Spinal cord (tissue), 10 donors: Measurements from ENCODE around the gene CDRT4. TPM values are rescaled to one million over a fixed set of nuclear protein-coding genes. Genes with fewer than 3 reads are reported as not detected.
A peak's percentile ranks its signal among the peaks of the same experiment; 100 is the strongest.

Source experiments
- DNase-seq, 6 donors: peaks; one replicate each; pipeline versions ENCODE4 v3.0.0 to v3.0.0-alpha.2; 2013 to 2015; ENCODE audit warnings: low spot score in 6 of 6, low read depth in 4 of 6
- H3K27ac ChIP-seq: one replicate; pipeline ENCODE4 v1.5.1; 2013; ENCODE audit warnings: low read depth, low read length, control low read depth
- H3K27me3 ChIP-seq: one replicate; pipeline ENCODE4 v1.6.1; 2013; ENCODE audit warnings: low read length; ENCODE audit not compliant: control insufficient read depth, insufficient read depth
- H3K36me3 ChIP-seq: one replicate; pipeline ENCODE4 v1.6.1; 2013; ENCODE audit warnings: low read length; ENCODE audit not compliant: control insufficient read depth, insufficient read depth
- H3K4me1 ChIP-seq: one replicate; pipeline ENCODE4 v1.6.1; 2013; ENCODE audit warnings: low read length; ENCODE audit not compliant: control insufficient read depth, insufficient read depth
- H3K4me3 ChIP-seq: one replicate; pipeline ENCODE4 v1.5.1; 2013; ENCODE audit warnings: low read depth, low read length, control low read depth
- H3K9me3 ChIP-seq: one replicate; pipeline ENCODE4 v1.6.1; 2013; ENCODE audit warnings: low read length; ENCODE audit not compliant: control insufficient read depth, insufficient read depth
- WGBS: methylation state at CpG from one replicate; pipeline ENCODE4 v1.1.5; 2013; ENCODE audit warnings: missing lambda C conversion rate; ENCODE audit not compliant: insufficient coverage; 5-methylcytosine and 5-hydroxymethylcytosine counted together
- polyA plus RNA-seq, 2 donors: library from polyadenylated mRNA; unstranded; fragments of 120-200 nt; gene quantifications; one replicate each; pipeline ENCODE4 v1.2.1, GENCODE V29; 2013; ENCODE audit not compliant: insufficient read length in 2 of 2
- total RNA-seq, 2 donors: library from RNA; depleted of rRNA in 1 of 2; stranded (reverse); fragments of 120-200 nt in 1 of 2; fragments of >200 nt in 1 of 2; gene quantifications; one replicate each; pipeline versions ENCODE4 v1.2.3 to v1.2.4, GENCODE V29; 2013 to 2014
- donor health status: healthy.

The CDRT4 gene
- total and polyA plus RNA-seq, 4 donors: 2.0 to 17.2 (median 4.8) TPM

DNA sequence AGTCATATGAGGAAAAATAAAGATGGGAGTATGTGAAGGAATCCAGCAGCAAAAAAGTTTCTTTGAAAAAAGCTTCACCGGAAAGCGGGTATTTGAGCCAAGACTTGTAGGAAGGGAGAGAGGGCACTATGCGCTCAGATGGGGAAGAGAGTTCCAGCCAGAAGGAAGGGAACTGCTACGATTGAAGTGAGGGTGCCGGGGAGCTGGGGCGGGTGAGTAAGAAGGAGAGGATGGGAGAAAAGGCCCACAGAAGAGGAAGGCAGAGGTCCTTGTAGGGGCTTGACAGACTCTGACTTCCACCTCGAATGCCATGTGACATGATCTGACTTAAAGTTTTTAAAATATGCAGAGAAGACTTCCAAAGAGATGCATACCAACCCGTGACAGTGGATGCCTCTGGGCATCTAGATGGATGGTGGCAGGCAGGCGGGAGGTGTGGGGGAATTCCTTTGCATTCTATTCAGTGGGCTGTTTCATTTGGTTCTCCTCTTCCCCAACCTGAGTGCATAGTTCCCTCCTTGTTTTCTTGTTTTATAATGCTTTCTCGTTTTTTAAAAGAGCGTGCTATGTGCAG is 44.9 kb downstream of the CDRT4 start:
- 85% methylated on average over 7 of the region's 11 CpGs for WGBS

DNA sequence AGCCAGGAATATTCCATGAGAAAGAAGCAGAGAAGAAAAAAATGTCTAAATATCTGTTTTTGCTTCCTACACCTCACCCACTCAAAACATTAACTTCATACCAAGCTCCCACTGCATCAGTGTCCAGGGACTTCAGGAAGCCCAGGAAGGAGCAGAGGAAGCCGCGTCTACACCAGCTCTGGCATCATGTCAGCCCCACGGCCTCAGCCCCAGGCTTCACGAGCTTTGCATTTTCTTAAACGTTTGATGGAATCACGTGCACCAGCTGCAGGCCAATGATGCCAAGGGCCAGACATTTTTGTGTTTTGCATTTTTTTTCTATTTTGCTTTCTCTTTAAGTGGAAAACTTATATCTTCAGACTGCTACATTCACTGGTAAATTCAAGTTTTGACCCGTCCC is 48.6 kb downstream of the CDRT4 start:
- WGBS: 91% methylated on average over 6 of the region's 7 CpGs
- Histone ChIP-seq H3K36me3 (no peaks in the 10 kb centered on the region), H3K27me3 (no peaks in the 10 kb centered on the region), H3K4me1 (no peaks in the 10 kb centered on the region), H3K4me3 (no peak overlapping the region), H3K27ac (no peak overlapping the region), H3K9me3 (no peaks in the 10 kb centered on the region)
- no peak for DNase-seq

More for the DNA sequence above, 44.9 kb downstream of the CDRT4 start:
- H3K36me3 ChIP-seq: no peaks in the 10 kb centered on the region
- no peaks in the 10 kb centered on the region for H3K4me1 ChIP-seq
- no peak for DNase-seq
- no peaks in the 10 kb centered on the region for H3K27me3 ChIP-seq
- H3K9me3 ChIP-seq: no peaks in the 10 kb centered on the region
- H3K4me3 ChIP-seq: no peak overlapping the region
- no peak overlapping the region for H3K27ac ChIP-seq

DNA sequence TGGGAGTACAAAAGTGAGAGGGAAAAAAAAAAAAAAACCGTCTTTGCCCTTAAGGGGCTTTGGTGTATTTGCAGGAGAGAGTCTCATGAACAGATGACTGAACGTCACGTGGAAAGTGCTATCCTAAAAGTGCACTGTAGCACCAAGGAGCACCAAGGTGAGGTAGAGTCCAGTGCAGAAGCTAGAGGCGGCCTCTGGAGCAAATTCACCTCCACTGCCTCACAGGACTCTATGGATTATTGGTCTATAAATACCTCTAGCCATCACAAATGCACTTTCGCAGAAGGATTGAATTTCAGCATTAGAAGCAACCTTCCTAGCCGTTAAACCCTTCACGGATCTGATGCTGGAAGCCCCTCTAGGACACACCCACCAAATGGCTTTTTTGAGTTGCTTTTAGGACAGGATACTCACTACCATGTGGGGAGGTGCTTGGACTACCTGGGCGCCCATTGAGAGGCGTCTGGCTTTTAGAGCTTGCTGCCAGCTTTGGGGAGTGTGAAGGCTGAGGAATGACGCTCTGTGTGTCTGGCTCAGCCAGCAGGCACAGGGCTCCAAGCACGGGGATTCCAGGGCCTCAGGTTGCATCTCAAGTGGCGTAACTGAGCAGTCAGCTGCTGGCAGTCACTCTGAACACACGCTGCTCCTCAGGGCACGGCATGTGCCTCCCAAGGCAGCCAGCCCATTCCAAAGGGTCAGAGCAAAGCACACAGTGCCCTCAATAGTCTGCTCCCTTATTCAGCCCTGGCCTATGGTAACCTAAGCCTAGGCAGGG is 52.7 kb downstream of the CDRT4 start:
- 85% methylated on average over 12 of the region's 14 CpGs for WGBS
- Histone ChIP-seq H3K27me3 (no peaks in the 10 kb centered on the region), H3K36me3 (no peaks in the 10 kb centered on the region), H3K9me3 (no peaks in the 10 kb centered on the region), H3K4me3 (no peak overlapping the region), H3K4me1 (peaks cover 6% of the 10 kb centered on the region), H3K27ac (no peak overlapping the region)
- no peak for DNase-seq

DNA sequence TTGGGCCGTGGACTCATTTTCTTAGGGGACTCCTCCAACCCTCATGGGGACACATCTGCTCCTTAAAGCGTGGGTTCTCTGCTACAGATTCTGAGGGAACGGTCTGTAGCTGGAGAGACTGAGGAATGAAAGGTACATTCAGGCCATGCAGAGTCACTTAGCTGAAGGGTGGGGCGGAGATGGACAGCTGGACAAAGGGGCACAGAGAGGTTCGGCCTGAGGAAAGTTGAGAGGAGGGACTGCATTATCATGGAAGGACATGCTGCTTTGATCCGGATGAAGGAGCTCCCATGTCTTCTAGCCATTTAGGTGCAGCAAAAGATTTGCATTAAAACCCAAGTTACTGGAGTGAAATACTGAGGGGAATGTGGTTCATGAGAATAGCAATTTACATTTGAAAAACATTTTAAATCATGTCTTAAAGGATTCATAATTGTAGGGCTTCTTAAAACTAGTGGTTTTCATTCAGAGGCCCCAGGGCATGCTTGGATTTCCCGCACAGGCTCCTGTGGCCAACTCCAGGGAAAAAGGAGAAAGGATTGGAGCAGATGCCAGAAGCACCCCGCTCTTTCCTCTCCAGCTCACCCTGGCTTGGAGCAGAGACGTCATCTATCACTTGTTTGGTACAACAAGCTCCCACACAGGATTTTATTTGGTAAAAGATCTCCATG is 54.2 kb downstream of the CDRT4 start:
- WGBS: 83% methylated on average over 4 of the region's 9 CpGs
- no peak overlapping the region for H3K27ac ChIP-seq
- H3K27me3 ChIP-seq: no peaks in the 10 kb centered on the region
- H3K4me3 ChIP-seq: no peak overlapping the region
- no peak for DNase-seq
- H3K36me3 ChIP-seq: no peaks in the 10 kb centered on the region
- peaks cover 11% of the 10 kb centered on the region for H3K4me1 ChIP-seq
- H3K9me3 ChIP-seq: no peaks in the 10 kb centered on the region

DNA sequence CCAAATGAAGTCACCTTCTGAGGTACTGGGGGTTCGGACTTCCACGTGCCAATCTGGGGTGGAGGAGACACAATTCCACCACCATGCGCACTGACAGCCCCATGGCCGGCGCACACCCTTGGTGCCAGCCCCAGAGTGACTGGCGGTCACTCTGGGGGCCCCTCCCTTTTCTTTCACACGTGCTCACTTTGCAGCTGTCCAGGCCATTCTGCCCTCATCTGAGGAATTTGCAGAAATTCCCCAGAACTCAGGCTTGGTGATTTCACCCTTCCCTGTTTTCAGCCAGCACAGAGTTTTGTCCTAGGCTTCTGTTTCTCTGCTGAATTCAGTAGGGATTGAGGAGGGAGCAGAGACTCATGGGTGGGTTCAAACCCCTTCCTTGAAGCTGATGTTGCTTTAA is 54.8 kb downstream of the CDRT4 start:
- DNase-seq: no peak
- 84% methylated on average over 7 of the region's 7 CpGs for WGBS
- no peak overlapping the region for H3K27ac ChIP-seq
- H3K4me1 ChIP-seq: peaks cover 11% of the 10 kb centered on the region
- no peaks in the 10 kb centered on the region for H3K36me3 ChIP-seq
- H3K4me3 ChIP-seq: no peak overlapping the region
- no peaks in the 10 kb centered on the region for H3K9me3 ChIP-seq
- H3K27me3 ChIP-seq: no peaks in the 10 kb centered on the region

DNA sequence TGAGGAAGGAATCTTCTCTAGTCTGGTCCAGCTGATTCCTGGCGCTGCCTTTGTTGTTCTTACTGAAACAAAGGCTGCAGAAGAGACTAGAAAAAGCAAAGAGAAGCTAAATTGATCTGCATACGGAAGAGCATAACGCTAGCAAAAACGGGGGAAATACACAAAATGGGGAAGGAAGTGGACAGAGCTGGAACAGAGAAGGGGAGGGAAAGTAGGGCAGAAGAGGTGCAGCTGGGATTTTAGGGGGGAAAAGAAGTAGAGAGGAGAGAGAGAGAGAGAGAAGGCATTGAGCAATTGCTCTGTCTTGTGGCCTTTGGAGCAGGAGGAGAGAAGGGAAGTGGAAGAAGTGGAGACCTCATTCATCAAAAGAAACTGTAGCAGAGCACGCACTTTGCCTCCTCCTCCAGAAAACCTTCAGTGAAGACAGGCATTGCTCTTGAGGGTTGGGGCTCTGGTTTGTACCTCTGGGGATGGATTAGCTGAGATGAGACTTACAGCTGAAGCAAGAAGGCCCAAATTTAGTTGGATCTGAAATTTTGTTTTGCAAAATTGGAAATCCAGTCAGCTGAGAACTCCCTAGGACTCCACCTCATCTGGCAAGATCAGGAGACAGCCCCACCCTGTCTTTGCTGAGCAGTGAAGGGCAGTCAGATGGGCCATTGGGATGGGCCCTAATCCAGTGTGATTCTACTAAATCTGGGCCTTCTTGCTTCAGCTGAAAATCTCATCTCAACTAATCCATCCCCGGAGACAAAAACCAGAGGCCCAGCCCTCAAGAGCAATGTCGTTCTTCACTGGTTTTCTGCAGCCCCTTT is 55.8 kb downstream of the CDRT4 start:
- Histone ChIP-seq H3K4me3 (no peak overlapping the region), H3K27ac (peak overlapping the region; percentile 42), H3K27me3 (no peaks in the 10 kb centered on the region)

DNA sequence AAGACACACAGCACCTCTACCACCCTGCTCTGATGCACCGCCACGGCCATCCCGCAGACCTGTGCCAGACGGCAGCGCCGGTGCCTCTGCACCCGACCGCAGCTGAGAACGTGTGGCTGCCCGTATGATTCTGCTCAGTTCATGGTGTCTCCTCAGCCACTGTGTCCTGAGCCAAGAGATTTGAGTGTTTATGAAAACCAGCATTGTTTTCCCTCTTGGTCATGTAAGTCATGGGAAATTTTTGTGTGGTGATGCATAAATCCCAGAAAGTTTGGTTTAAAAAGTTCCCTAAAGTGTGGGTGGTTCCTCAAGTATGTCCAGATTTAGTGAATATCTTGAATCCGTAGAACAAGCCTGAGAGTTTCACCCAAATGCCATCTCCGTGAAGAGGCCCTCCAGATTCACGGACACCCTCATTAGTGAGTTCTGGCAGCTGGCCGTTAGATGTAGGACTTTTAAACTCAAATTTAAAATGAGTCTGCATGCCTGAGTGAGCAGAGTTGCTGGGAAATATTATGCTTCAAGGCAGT is 57.6 kb downstream of the CDRT4 start:
- peak in 1 of 6 donors; percentile 31 for DNase-seq
- WGBS: 82% methylated on average over 13 of the region's 14 CpGs
- H3K27ac ChIP-seq: peak overlapping the region; percentile 86

More for the DNA sequence above, 55.8 kb downstream of the CDRT4 start:
- no peak for DNase-seq
- Histone ChIP-seq H3K9me3 (no peaks in the 10 kb centered on the region), H3K36me3 (no peaks in the 10 kb centered on the region), H3K4me1 (peaks cover 11% of the 10 kb centered on the region)
- WGBS: 68% methylated on average over 6 of the region's 7 CpGs

DNA sequence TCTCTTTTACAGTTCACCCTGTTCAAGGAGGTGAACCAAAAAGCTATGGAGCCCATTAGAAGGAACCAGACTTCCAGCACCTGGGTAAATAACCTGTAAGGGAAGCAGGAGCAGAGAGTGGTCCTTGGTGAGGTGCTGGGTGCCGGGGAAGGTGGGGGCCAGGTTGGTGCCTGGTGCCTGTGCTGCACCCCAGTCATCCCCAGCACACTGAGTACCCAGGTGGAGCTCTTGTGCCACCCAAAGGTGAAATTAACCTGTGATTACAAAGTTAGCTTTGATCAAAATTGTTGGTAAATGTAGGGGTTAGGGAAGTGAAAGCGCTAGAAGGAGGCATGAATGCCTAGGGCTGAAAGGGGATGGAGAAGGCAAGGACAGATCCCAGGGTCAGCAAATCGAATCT is 58.6 kb downstream of the CDRT4 start:
- Histone ChIP-seq H3K27ac (no peak overlapping the region), H3K27me3 (no peaks in the 10 kb centered on the region), H3K4me3 (no peak overlapping the region), H3K36me3 (no peaks in the 10 kb centered on the region), H3K4me1 (peaks cover 27% of the 10 kb centered on the region), H3K9me3 (no peaks in the 10 kb centered on the region)
- no peak for DNase-seq
- 100% methylated on average over 2 of the region's 3 CpGs for WGBS

More for the DNA sequence above, 57.6 kb downstream of the CDRT4 start:
- Histone ChIP-seq H3K4me3 (no peak overlapping the region), H3K4me1 (peaks cover 19% of the 10 kb centered on the region), H3K9me3 (no peaks in the 10 kb centered on the region), H3K36me3 (no peaks in the 10 kb centered on the region), H3K27me3 (no peaks in the 10 kb centered on the region)

DNA sequence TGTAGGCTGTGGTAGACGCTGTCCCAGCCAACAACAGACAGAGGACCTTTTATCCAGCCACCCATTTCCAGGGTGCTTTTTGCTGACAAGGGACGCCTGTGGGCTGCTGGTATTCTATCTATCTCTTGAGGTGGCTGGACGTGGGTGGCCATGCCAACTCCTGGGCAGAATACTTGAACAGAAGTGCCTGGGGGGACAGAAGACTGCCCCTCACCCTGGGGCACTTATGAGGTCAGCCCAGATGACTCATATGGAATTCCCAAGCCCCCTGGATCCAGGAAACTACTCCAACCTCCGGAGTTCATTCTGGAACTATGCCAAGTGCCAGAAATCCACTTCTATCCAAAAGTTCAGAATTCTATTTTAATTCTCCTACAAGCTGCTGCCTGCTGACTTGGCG is 61.3 kb downstream of the CDRT4 start:
- Histone ChIP-seq H3K4me1 (peaks cover 21% of the 10 kb centered on the region), H3K36me3 (no peaks in the 10 kb centered on the region), H3K27me3 (no peaks in the 10 kb centered on the region), H3K4me3 (no peak overlapping the region), H3K9me3 (no peaks in the 10 kb centered on the region), H3K27ac (no peak overlapping the region)
- 84% methylated on average over 5 of the region's 5 CpGs for WGBS
- no peak for DNase-seq
